Endometrium (tissue), 2 donors: ENCODE results near the gene MORN2.

Experiments used
- FAIRE-seq: peaks from 2 replicates; lab custom pipeline; 2012; peaks lifted over from hg19 to GRCh38; lab: Jason Lieb, UNC
- donor health status: control.
- donor health status: control.

MORN2 gene

GRCh38 chr2:38892819-38893218 lies 17.0 kb downstream of the MORN2 start:
- FAIRE-seq: no peak

GRCh38 chr2:38898256-38898655 lies 22.5 kb downstream of the MORN2 start:
- no peak for FAIRE-seq

GRCh38 chr2:38900726-38901125 lies 24.9 kb downstream of the MORN2 start:
- no peak for FAIRE-seq

DNA sequence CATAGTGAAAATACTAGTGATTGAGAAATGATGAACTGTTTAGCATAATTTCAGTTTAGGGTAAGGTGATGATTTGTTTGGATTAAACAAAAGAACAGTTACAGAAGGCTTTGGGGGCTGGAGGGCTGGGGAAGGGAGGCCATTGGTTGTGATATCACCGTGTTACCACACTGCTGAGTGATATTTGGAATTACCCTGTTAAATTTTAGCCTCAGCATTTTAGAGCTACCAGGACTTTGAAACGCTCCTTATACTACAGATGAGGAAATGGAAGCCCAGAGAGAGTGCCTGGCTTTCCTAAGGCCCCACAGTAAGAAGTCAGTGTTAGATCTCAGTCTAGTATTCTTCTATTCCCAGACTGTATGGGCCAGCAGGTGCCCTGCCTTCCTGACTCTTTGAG lies 29.5 kb downstream of the MORN2 start:
- FAIRE-seq: no peak

DNA sequence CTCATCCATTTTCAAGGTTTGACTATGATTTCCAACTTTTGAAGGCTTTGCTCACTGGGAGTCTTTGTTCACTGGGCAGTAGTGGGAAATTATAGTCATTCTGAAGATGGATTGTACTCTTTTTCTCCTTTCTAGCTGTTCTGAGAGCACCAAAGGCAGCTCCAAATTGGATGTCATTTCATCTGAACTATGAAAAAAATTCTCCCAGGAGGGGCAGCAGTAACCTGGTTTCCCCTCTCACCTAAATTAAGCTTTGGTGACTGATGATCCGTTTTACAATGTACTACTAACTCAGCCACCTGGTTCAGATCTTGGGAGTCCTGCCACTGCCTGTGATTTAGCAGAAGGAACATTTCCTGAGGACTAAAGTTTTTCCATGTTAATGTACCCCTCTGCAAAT lies 31.5 kb downstream of the MORN2 start:
- FAIRE-seq: no peak

DNA sequence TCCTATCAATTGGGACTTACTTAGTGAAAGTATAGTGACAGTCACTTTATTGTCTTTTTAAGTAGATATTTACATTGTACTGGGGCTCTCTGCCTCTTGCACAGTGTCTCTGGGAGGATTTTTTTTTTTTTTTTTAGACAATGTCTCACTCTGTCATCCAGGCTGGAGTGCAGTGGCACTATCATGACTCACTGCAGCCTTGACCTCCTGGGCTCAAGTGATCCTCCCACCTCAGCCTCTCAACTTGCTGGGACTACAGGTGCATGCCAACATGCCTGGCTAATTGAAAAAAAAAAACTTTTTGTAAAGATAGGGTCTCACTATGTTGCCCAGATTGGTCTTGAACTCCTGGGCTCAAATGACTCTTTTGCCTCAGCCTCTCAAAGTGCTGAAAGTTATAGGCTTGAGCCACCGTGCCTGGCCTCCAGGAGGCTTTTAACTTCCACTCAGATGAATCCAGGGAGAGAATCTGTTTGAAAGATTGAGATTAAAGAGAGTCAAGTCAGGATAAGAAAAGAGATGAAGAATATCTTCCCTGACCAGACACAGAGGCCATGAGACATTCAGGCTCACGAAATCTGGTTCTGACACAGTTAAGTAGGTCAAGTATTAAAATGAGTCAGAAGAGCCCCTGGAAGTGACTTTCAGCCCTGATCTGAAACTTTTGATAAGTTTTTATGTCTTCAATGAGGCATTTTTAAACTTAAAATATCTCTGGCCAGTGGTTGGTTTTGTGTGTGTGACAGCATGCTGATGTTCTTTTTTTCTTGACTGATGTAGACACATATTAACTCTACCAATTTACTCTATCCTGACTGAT lies 32.2 kb downstream of the MORN2 start:
- FAIRE-seq: no peak

GRCh38 chr2:38909872-38910271 lies 34.1 kb downstream of the MORN2 start:
- FAIRE-seq: no peak

GRCh38 chr2:38911191-38911590 lies 35.4 kb downstream of the MORN2 start:
- no peak for FAIRE-seq

DNA sequence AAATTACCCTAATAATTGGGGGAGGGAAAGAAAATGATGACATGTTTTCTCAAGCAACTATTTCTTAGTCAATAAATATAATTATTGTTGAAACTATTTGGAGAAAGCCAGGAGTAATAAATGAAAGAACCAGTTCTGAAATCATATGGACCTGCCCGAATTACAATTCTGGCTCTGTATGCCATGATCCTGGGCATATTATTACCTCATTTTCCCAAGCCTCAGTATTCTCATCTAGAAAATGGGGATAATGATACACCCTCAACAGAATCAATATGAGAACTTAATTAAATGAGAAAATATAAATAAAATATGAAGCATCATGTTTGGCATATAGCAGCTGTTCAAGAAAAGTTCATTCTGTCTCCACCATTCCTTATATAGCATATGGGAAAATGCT lies 36.8 kb downstream of the MORN2 start:
- no peak for FAIRE-seq

DNA sequence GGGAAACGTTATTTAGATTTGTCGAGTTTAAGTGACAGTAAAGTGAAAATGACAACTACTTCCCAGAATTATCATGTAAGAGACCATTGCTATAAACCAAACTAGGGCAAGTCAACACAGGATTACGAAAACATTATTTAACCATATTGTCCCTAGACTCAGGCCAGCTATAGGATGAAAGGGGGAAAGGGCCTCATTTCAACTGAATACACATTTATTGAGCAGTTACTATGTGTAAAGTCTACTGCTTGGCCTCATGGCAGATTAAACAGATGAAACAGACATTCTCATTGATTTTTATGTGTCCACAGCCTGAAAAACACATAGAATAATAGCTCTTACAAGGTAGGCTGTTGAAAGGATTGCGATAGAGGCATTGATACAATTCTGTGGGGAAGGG lies 46.6 kb downstream of the MORN2 start:
- no peak for FAIRE-seq

DNA sequence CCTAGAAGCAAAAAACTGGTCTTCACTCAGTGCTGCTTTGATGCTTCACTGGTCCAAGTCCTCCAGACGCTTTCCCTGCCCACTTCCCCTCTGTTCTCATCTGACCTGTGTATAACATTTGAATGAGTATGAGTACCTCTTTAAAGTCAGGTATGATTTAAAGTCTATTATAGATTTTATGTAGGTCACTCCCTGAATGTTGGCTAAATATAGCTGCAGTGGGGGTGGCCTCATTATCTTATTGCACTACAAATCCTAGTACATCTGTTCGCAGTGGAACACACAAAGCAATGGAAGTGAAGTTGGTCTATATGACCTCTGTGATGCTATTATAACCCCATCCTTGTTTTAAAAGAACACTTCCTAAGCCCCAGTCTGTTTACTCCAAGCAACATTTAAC lies 47.1 kb downstream of the MORN2 start:
- FAIRE-seq: no peak

GRCh38 chr2:38925982-38926381 lies 50.2 kb downstream of the MORN2 start:
- FAIRE-seq: no peak

- no peak for FAIRE-seq
Measured at GRCh38 chr2:38930600-38930999, 54.8 kb downstream of the MORN2 start.
